HG02943 (cell line): ENCODE data around the gene PCNT.
"Not testable (repeated sequence)": the region's sequence is repeated elsewhere in the genome, so short reads cannot be mapped to it uniquely, and the experiment has no call there.

Experiments
- ATAC-seq: cut with Tn5 transposase; IDR thresholded peaks from one replicate; pipeline ENCODE4 v1.9.1; 2021; ENCODE audit warnings: mild to moderate bottlenecking, low read depth, moderate library complexity; ENCODE audit not compliant: unreplicated experiment

The PCNT gene

GRCh38 chr21:46301759-46302158 lies 22.2 kb upstream of the PCNT start:
- ATAC-seq: no peak

- no peak for ATAC-seq
Observed at GRCh38 chr21:46304437-46304836, 19.5 kb upstream of the PCNT start.

- no peak for ATAC-seq
Observed at GRCh38 chr21:46304955-46305354, 19.0 kb upstream of the PCNT start.

GRCh38 chr21:46307625-46308024 lies 16.3 kb upstream of the PCNT start:
- no peak for ATAC-seq

GRCh38 chr21:46308431-46308830 lies 15.5 kb upstream of the PCNT start:
- ATAC-seq: no peak

- not testable (repeated sequence) for ATAC-seq
Observed at GRCh38 chr21:46310260-46310659, 13.7 kb upstream of the PCNT start.

GRCh38 chr21:46311568-46311967 lies 12.4 kb upstream of the PCNT start:
- ATAC-seq: no peak

- no peak for ATAC-seq
Observed at GRCh38 chr21:46312949-46313348, 11.0 kb upstream of the PCNT start.

- no peak for ATAC-seq
Observed at GRCh38 chr21:46314441-46315020, 9.4 kb upstream of the PCNT start.

GRCh38 chr21:46316708-46317324 lies 7.1 kb upstream of the PCNT start:
- ATAC-seq: no peak

- no peak for ATAC-seq
Observed at GRCh38 chr21:46317710-46318463, 6.1 kb upstream of the PCNT start.

GRCh38 chr21:46318464-46318845 lies 5.5 kb upstream of the PCNT start:
- ATAC-seq: no peak

- ATAC-seq: no peak
Observed at GRCh38 chr21:46319186-46319585, 4.8 kb upstream of the PCNT start.

GRCh38 chr21:46320331-46320801 lies 3.6 kb upstream of the PCNT start:
- ATAC-seq: no peak

GRCh38 chr21:46322351-46323226 lies 1.4 kb upstream of the PCNT start:
- ATAC-seq: no peak

- peak; percentile 5 for ATAC-seq
Observed at GRCh38 chr21:46323227-46323709, 688 bp upstream of the PCNT start.

GRCh38 chr21:46324390-46325072 lies 575 bp downstream of the PCNT start:
- peak; percentile 55 for ATAC-seq

GRCh38 chr21:46325073-46325912 lies 1.3 kb downstream of the PCNT start:
- no peak for ATAC-seq

GRCh38 chr21:46326110-46326703 lies 2.3 kb downstream of the PCNT start:
- ATAC-seq: no peak
